PC-9 (cell line): ENCODE data around the gene TGFB2. TPM values are rescaled to one million over a fixed set of nuclear protein-coding genes. Genes with fewer than 3 reads are reported as not detected.

Experiments used
- BruUV-seq: library from RNA; stranded (reverse); fragments of 400-500 nt; replicated peaks from 2 replicates; lab custom pipeline; 2021; lab: Mats Ljungman, UMichigan
- CTCF ChIA-PET: fragments of 300-600 bp; sonication (Branson Sonifier 250); formaldehyde crosslinking; loops from one replicate; lab custom pipeline; 2022; ENCODE audit warnings: antibody characterized with exemption; lab: Charles Lee
- POLR2A ChIA-PET: fragments of 300-600 bp; sonication (Branson Sonifier 250); formaldehyde crosslinking; loops from one replicate; lab custom pipeline; 2022; ENCODE audit warnings: antibody characterized with exemption; ENCODE audit not compliant: unreplicated experiment; lab: Charles Lee
- DNase-seq, 2 experiments: peaks; one replicate each; pipeline versions ENCODE4 v3.0.0 to v3.0.0-alpha.2; 2015 to 2022; ENCODE audit warnings: mixed read lengths in 1 of 2
- H2AFZ ChIP-seq: fragments of 200-600 bp; sonication (generic); 2 replicates; pipeline ENCODE4 v1.8.1; 2017; ENCODE audit warnings: antibody characterized with exemption
- H3F3A ChIP-seq: fragments of 200-600 bp; sonication (generic); 2 replicates; pipeline ENCODE4 v1.8.1; 2017; ENCODE audit warnings: antibody characterized with exemption, mild to moderate bottlenecking, low read depth; ENCODE audit not compliant: insufficient read depth
- H3K27ac ChIP-seq: fragments of 200-600 bp; sonication (generic); 2 replicates; pipeline ENCODE4 v1.6.1; 2016; ENCODE audit warnings: mixed run types
- H3K27me3 ChIP-seq: fragments of 200-600 bp; sonication (generic); 2 replicates; pipeline ENCODE4 v1.6.1; 2016; ENCODE audit warnings: low read depth, mixed run types; ENCODE audit not compliant: insufficient read depth
- H3K36me3 ChIP-seq: fragments of 200-600 bp; sonication (generic); 2 replicates; pipeline ENCODE4 v1.6.1; 2016; ENCODE audit warnings: low read depth, mixed run types
- H3K4me1 ChIP-seq: fragments of 200-600 bp; sonication (generic); replicated peaks from 2 replicates; pipeline ENCODE4 v1.6.1; 2016; ENCODE audit warnings: mixed run types; ENCODE audit not compliant: insufficient read depth
- H3K4me2 ChIP-seq: fragments of 200-600 bp; sonication (generic); 2 replicates; pipeline ENCODE4 v1.6.1; 2017; ENCODE audit warnings: mixed run types
- H3K4me3 ChIP-seq: fragments of 200-600 bp; sonication (generic); 2 replicates; pipeline ENCODE4 v1.6.1; 2016; ENCODE audit warnings: mixed run types
- H3K79me2 ChIP-seq: fragments of 200-600 bp; sonication (generic); 2 replicates; pipeline ENCODE4 v1.6.1; 2017; ENCODE audit warnings: low read depth, mixed run types
- H3K9me2 ChIP-seq: fragments of 200-600 bp; sonication (generic); 2 replicates; pipeline ENCODE4 v1.8.1; 2017; ENCODE audit warnings: mild to moderate bottlenecking; ENCODE audit not compliant: insufficient read depth
- H3K9me3 ChIP-seq: fragments of 200-600 bp; sonication (generic); 2 replicates; pipeline ENCODE4 v1.8.1; 2016; ENCODE audit warnings: low read depth; ENCODE audit not compliant: insufficient read depth
- H4K20me1 ChIP-seq: fragments of 200-600 bp; sonication (generic); 2 replicates; pipeline ENCODE4 v1.8.1; 2017; ENCODE audit not compliant: insufficient read depth
- CTCF ChIP-seq: fragments of 200-600 bp; sonication (generic); conservative IDR thresholded peaks from 2 replicates; pipeline ENCODE4 v1.6.1; 2017; ENCODE audit warnings: mixed run types, antibody characterized with exemption, mild to moderate bottlenecking, moderate library complexity
- EZH2 ChIP-seq: fragments of 200-600 bp; sonication (generic); IDR thresholded peaks from 2 replicates; pipeline ENCODE4 v1.8.0; 2017; ENCODE audit warnings: antibody characterized with exemption, low read depth
- intact Hi-C: fragments of 100-400 bp; cut with micrococcal nuclease; formaldehyde crosslinking; loops from one replicate; pipeline ENCODE4 v1.10.0; 2022; ENCODE audit not compliant: unreplicated experiment
- total RNA-seq: library from RNA; stranded (reverse); gene quantifications from 2 replicates; pipeline ENCODE4 v1.2.3, GENCODE V29; 2021

Gene TGFB2
- total RNA-seq, 1 experiment from 2014 or later = 74.3 TPM

- H3K36me3 ChIP-seq = no peaks in the 10 kb centered on the region
- H3K9me2 ChIP-seq = no peaks in the 10 kb centered on the region
- TF ChIP-seq EZH2 (no peak), CTCF (no peak)
- POLR2A ChIA-PET = no interaction called here
- H3K27ac ChIP-seq = no peak overlapping the region
- no peaks in the 10 kb centered on the region for H3K9me3 ChIP-seq
- no peaks in the 10 kb centered on the region for H3F3A ChIP-seq
- H3K4me1 ChIP-seq = no peaks in the 10 kb centered on the region
- no peak overlapping the region for H2AFZ ChIP-seq
- intact Hi-C loops = loop anchor here (10.0 kb wide), 1 partner anchor 1652 kb away; no protein-coding TSS in a partner anchor
- no peaks in the 10 kb centered on the region for H4K20me1 ChIP-seq
- no peaks in the 10 kb centered on the region for H3K79me2 ChIP-seq
- no TSS peak for BruUV-seq
- CTCF ChIA-PET = no interaction called here
- no peak overlapping the region for H3K4me2 ChIP-seq
- no peak overlapping the region for H3K4me3 ChIP-seq
- no peaks in the 10 kb centered on the region for H3K27me3 ChIP-seq
- no peak for DNase-seq
Measured at GRCh38 chr1:218322762-218323161, 22.4 kb upstream of the TGFB2 start.

- no peaks in the 10 kb centered on the region for H3K9me3 ChIP-seq
- H3K79me2 ChIP-seq = no peaks in the 10 kb centered on the region
- no peak overlapping the region for H2AFZ ChIP-seq
- H3K4me1 ChIP-seq = no peaks in the 10 kb centered on the region
- CTCF ChIA-PET = no interaction called here
- no peak for TF ChIP-seq CTCF
- no peak for TF ChIP-seq EZH2
- POLR2A ChIA-PET = no interaction called here
- H3K27ac ChIP-seq = no peak overlapping the region
- no peak overlapping the region for H3K4me3 ChIP-seq
- H3F3A ChIP-seq = no peaks in the 10 kb centered on the region
- H3K36me3 ChIP-seq = no peaks in the 10 kb centered on the region
- no peaks in the 10 kb centered on the region for H4K20me1 ChIP-seq
- no peaks in the 10 kb centered on the region for H3K27me3 ChIP-seq
- BruUV-seq = no TSS peak
- H3K9me2 ChIP-seq = no peaks in the 10 kb centered on the region
- no peak for DNase-seq
- intact Hi-C loops = loop anchor here (10.0 kb wide), 1 partner anchor 1651 kb away; no protein-coding TSS in a partner anchor
- H3K4me2 ChIP-seq = no peak overlapping the region
Measured at GRCh38 chr1:218323568-218324225, 21.4 kb upstream of the TGFB2 start.

GRCh38 chr1:218324226-218324580, 20.9 kb upstream of the TGFB2 start:
- no peaks in the 10 kb centered on the region for H3F3A ChIP-seq
- CTCF ChIA-PET = no interaction called here
- intact Hi-C loops = loop anchor here (10.0 kb wide), 1 partner anchor 1651 kb away; no protein-coding TSS in a partner anchor
- H3K4me3 ChIP-seq = no peak overlapping the region
- H3K79me2 ChIP-seq = no peaks in the 10 kb centered on the region
- no peak overlapping the region for H3K27ac ChIP-seq
- H4K20me1 ChIP-seq = no peaks in the 10 kb centered on the region
- no peak overlapping the region for H2AFZ ChIP-seq
- no peak overlapping the region for H3K4me2 ChIP-seq
- no peaks in the 10 kb centered on the region for H3K4me1 ChIP-seq
- H3K9me2 ChIP-seq = no peaks in the 10 kb centered on the region
- no peak for DNase-seq
- H3K27me3 ChIP-seq = no peaks in the 10 kb centered on the region
- TF ChIP-seq CTCF = no peak
- no peak for TF ChIP-seq EZH2
- H3K9me3 ChIP-seq = no peaks in the 10 kb centered on the region
- no peaks in the 10 kb centered on the region for H3K36me3 ChIP-seq
- BruUV-seq = no TSS peak
- POLR2A ChIA-PET = no interaction called here
